Fibroblast of skin of scalp (primary cell): ENCODE results near the gene UCMA.

Source experiments
- DNase-seq: peaks from one replicate; pipeline ENCODE4 v3.0.0-alpha.2; 2013

The UCMA gene

DNA sequence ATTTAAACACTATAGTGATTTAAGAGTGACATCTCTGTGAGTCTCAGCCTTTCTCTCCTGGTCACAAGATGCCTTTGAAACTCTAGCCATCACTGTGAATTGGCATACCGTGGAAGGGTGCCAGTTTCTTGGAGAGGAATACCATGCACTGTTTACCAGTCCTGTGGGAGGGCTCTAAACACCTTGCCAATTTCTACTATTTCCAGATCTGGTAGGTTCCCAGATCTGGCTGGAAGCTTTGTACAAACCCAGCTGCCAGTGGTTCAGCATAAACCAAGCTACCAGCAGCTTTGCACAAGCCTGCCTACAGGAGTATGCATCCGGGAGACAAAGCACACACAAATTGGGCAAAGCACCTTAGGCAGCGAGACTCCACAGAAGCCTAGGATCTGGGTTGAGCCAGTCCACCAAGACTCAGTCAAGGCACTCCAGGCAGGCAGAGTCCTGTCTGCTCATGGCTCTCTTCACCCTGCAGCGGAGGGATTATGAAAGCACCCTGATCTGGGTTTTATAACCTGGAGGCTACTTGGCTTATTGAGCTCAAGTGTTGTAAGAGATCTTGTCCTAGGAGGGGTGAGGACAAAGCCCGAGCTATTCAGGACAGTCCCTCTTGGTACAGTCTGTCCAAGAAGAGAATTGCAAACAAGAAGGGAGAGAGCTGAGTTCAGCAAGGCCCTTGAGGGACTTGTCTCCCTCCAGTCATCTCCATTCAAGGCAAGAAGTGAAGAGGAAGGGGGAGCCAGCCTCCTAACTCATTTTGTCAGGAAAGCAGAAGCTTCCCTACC lies 49.3 kb downstream of the UCMA start:
- no peak for DNase-seq

- DNase-seq = no peak
Observed at GRCh38 chr10:13184276-13184675, 49.9 kb downstream of the UCMA start.

DNA sequence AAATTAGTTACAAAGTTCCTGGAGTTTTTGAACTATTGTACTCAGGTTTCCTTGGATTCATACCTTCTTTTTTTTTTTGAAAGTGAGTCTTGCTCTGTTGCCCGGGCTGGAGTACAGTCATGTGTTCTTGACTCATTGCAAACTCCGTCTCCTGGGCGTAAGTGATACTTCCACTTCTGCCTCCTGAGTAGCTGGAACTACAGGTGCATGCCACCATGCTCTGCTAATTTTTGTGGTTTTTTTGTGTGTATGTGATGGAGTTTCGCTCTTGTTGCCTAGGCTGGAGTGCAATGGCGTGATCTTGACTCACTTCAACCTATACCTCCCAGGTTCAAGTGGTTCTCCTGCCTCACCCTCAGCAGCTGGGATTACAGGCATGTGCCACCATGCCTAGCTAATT lies 50.5 kb downstream of the UCMA start:
- no peak for DNase-seq

DNA sequence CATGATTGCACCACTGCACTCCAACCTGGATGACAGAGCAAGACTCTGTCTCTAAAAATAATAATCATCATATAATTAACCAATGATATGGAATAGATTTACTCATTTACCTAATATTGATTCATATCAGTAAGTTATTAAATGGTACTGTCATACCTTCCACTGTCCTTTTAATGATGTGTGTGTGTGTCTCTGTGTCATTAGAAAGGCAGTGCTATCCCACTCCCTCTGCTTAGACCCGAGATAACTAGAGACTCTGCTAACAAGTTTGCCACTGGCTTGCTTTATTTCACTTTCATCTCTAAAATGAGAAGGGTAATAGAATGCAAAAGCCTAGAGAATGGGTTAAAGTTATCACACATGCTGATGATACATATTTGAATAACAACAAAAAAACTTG lies 51.8 kb downstream of the UCMA start:
- DNase-seq = no peak

GRCh38 chr10:13180788-13181187 lies 53.4 kb downstream of the UCMA start:
- no peak for DNase-seq

GRCh38 chr10:13173616-13174015 lies 60.6 kb downstream of the UCMA start:
- no peak for DNase-seq
